Urinary bladder (tissue), 2 donors: ENCODE data around the gene TDRD5. TPM values are rescaled to one million over a fixed set of nuclear protein-coding genes. Genes with fewer than 3 reads are reported as not detected.

ENCODE experiments used
- polyA plus RNA-seq: library from polyadenylated mRNA; stranded (reverse); fragments of 200-250 nt; gene quantifications from one replicate; pipeline ENCODE4 v1.2.3, GENCODE V29; 2013
- small RNA-seq: library from RNA; depleted of rRNA; stranded (forward); fragments of <200 nt; gene quantifications from one replicate; pipeline ENCODE3, GENCODE V24; 2014
- total RNA-seq: library from RNA; depleted of rRNA; stranded (reverse); fragments of >200 nt; gene quantifications from one replicate; pipeline ENCODE4 v1.2.3, GENCODE V29; 2014
- donor health status: healthy.

The TDRD5 gene
- total and polyA plus RNA-seq, 2 donors: 0.13 to 1.1 TPM

Small RNA genes lying within 50 kb of the gene (small RNA-seq; reads per million reads assigned to genes)
- gene RNU5F-2P: not detected

Other genes starting within 250 kb of the TDRD5 start
- 1.7 TPM for gene AXDND1, start 225.9 kb upstream of the TDRD5 start, total RNA-seq
- gene AXDND1, start 225.9 kb upstream of the TDRD5 start, polyA plus RNA-seq: 0.20 TPM
- gene NPHS2, start 15.9 kb upstream of the TDRD5 start, total RNA-seq: not detected
- 0.04 TPM for gene NPHS2, start 15.9 kb upstream of the TDRD5 start, polyA plus RNA-seq
- 0.53 TPM for gene FAM163A, start 151.5 kb downstream of the TDRD5 start, total RNA-seq
- gene FAM163A, start 151.5 kb downstream of the TDRD5 start, polyA plus RNA-seq: 0.30 TPM